A172 (cell line): ENCODE results near the gene ANKRD39. TPM values are rescaled to one million over a fixed set of nuclear protein-coding genes. Genes with fewer than 3 reads are reported as not detected.
A peak's percentile ranks its signal among the peaks of the same experiment; 100 is the strongest.
"Not testable (repeated sequence)": the region's sequence is repeated elsewhere in the genome, so short reads cannot be mapped to it uniquely, and the experiment has no call there.

Experiments used
- DNase-seq: peaks from one replicate; pipeline ENCODE4 v3.0.0-alpha.2; 2015; ENCODE audit warnings: low spot score
- total RNA-seq: library from RNA; depleted of rRNA; stranded (reverse); fragments of >200 nt; shearing (Covaris generic); gene quantifications from 2 replicates; pipeline ENCODE4 v1.2.3, GENCODE V29; 2014; rRNA removed

Gene ANKRD39
- total RNA-seq, 1 experiment from 2014 or later, result 37.9 TPM

- no peak for DNase-seq
Measured at GRCh38 chr2:96809216-96809882, 48.5 kb downstream of the ANKRD39 start.

- DNase-seq, result no peak
Measured at GRCh38 chr2:96808176-96808837, 49.5 kb downstream of the ANKRD39 start.

- DNase-seq, result no peak
Measured at GRCh38 chr2:96807127-96807471, 50.7 kb downstream of the ANKRD39 start.

- no peak for DNase-seq
Measured at GRCh38 chr2:96806468-96807126, 51.2 kb downstream of the ANKRD39 start.

- not testable (repeated sequence) for DNase-seq
Measured at GRCh38 chr2:96805946-96806345, 51.9 kb downstream of the ANKRD39 start.

GRCh38 chr2:96804986-96805385 lies 52.8 kb downstream of the ANKRD39 start:
- no peak for DNase-seq

GRCh38 chr2:96802721-96803120 lies 55.1 kb downstream of the ANKRD39 start:
- DNase-seq, result no peak

- DNase-seq, result no peak
Measured at GRCh38 chr2:96801786-96802595, 55.8 kb downstream of the ANKRD39 start.

GRCh38 chr2:96801005-96801785 lies 56.6 kb downstream of the ANKRD39 start:
- DNase-seq, result peak; percentile 53

GRCh38 chr2:96800061-96801004 lies 57.5 kb downstream of the ANKRD39 start:
- no peak for DNase-seq

GRCh38 chr2:96799623-96799935 lies 58.2 kb downstream of the ANKRD39 start:
- DNase-seq, result no peak

- no peak for DNase-seq
Measured at GRCh38 chr2:96798733-96799622, 58.8 kb downstream of the ANKRD39 start.

Other genes starting within 250 kb of the ANKRD39 start
- gene KANSL3, start 219.7 kb downstream of the ANKRD39 start, total RNA-seq, result 32.7 and 36.7 TPM in 2 replicates
- gene FER1L5, start 215.3 kb downstream of the ANKRD39 start, total RNA-seq, result 0.10 and 0.22 TPM in 2 replicates
- 49.3 and 57.1 TPM in 2 replicates for gene LMAN2L, start 118.0 kb downstream of the ANKRD39 start, total RNA-seq
- gene CNNM4, start 97.1 kb downstream of the ANKRD39 start, total RNA-seq, result 4.4 and 5.2 TPM in 2 replicates
- 5.5 and 7.1 TPM in 2 replicates for gene CNNM3, start 41.7 kb downstream of the ANKRD39 start, total RNA-seq
- 4.2 and 5.7 TPM in 2 replicates for gene ANKRD23, start 14.0 kb downstream of the ANKRD39 start, total RNA-seq
- 38.4 and 40.1 TPM in 2 replicates for gene SEMA4C, start 12.1 kb upstream of the ANKRD39 start, total RNA-seq
- gene FAM178B, start 128.6 kb upstream of the ANKRD39 start, total RNA-seq, result 0.05 TPM in 1 of 2 replicates, not detected in the other
- 3.2 and 6.1 TPM in 2 replicates for gene FAHD2B, start 236.9 kb upstream of the ANKRD39 start, total RNA-seq